ENCODE data around the gene MRNIP. TPM values are rescaled to one million over a fixed set of nuclear protein-coding genes. Genes with fewer than 3 reads are reported as not detected.
"Not testable (repeated sequence)": the region's sequence is repeated elsewhere in the genome, so short reads cannot be mapped to it uniquely, and the experiment has no call there.

MRNIP gene
- total RNA-seq, 1 donor from 2014 or later = 60.2 TPM

DNA sequence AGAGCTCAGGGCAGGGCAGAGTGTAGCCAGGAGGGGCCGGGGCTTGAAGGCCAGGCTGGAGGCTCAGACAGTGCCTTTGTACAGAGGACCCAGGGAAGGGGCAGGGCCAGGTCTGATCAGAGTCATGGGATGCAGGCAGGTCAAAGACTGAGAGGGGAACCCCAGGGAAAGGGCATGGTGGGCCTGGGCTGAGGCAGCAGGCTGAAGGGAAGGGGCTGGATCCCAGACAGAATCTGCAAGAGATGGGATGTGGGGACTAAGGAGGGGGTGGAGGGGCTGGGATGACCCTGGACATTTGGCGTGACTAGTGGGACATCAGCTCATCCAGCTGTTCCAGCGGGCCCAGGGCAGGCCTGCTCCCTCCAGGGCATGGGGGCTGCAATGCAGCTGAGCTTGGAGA is 15.5 kb upstream of the MRNIP start:
- Mint-ChIP-seq H3K27ac (ENCODE audit: unreplicated experiment) (no peak overlapping the region), H3K36me3 (ENCODE audit: unreplicated experiment) (peaks cover 5% of the 10 kb centered on the region), H3K4me1 (ENCODE audit: low read depth, unreplicated experiment) (peaks cover 4% of the 10 kb centered on the region), H3K4me3 (ENCODE audit: unreplicated experiment) (no peak overlapping the region), H3K9me3 (ENCODE audit: unreplicated experiment) (peaks cover 4% of the 10 kb centered on the region), H3K27me3 (ENCODE audit: unreplicated experiment) (peaks cover 5% of the 10 kb centered on the region)
- TF ChIP-seq, protein P1, sequence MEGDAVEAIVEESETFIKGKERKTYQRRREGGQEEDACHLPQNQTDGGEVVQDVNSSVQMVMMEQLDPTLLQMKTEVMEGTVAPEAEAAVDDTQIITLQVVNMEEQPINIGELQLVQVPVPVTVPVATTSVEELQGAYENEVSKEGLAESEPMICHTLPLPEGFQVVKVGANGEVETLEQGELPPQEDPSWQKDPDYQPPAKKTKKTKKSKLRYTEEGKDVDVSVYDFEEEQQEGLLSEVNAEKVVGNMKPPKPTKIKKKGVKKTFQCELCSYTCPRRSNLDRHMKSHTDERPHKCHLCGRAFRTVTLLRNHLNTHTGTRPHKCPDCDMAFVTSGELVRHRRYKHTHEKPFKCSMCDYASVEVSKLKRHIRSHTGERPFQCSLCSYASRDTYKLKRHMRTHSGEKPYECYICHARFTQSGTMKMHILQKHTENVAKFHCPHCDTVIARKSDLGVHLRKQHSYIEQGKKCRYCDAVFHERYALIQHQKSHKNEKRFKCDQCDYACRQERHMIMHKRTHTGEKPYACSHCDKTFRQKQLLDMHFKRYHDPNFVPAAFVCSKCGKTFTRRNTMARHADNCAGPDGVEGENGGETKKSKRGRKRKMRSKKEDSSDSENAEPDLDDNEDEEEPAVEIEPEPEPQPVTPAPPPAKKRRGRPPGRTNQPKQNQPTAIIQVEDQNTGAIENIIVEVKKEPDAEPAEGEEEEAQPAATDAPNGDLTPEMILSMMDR (IDR thresholded peaks at IDR 0.05; ENCODE audit: partially characterized antibody, unreplicated experiment) = no peak
- no peak for DNase-seq

DNA sequence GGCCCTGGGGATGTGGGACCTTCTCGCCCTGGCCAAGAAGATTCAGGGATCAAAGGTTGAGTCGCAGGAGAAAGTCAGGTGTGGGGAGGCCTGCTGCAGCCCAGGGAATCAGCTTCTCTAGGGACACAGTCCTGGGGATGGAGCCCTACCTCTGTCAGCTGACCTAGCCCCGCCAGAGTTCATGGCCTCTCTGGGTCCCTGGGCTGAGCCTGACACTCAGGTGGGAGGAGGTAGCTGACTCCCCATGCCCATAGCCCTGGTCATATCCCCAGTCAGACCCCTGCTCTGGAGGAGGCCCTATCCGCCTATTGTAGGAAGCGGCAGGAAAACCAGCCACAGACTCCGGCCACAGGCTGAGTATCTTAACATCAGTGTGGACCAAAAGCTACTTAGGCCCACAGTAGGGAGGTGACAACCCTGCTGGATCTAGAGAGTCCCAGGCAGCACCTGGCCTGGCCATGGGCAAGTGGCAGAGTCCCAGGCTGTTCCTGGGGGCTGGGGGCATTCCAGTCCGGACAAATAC is 15.0 kb upstream of the MRNIP start:
- peaks cover 5% of the 10 kb centered on the region for H3K27me3 Mint-ChIP-seq (ENCODE audit: unreplicated experiment)
- no peak for DNase-seq
- TF ChIP-seq, protein P1 (IDR thresholded peaks at IDR 0.05; ENCODE audit: partially characterized antibody, unreplicated experiment) = no peak
- H3K36me3 Mint-ChIP-seq (ENCODE audit: unreplicated experiment) = peaks cover 5% of the 10 kb centered on the region
- H3K4me1 Mint-ChIP-seq (ENCODE audit: low read depth, unreplicated experiment) = peaks cover 4% of the 10 kb centered on the region
- peaks cover 4% of the 10 kb centered on the region for H3K9me3 Mint-ChIP-seq (ENCODE audit: unreplicated experiment)
- H3K4me3 Mint-ChIP-seq (ENCODE audit: unreplicated experiment) = no peak overlapping the region
- no peak overlapping the region for H3K27ac Mint-ChIP-seq (ENCODE audit: unreplicated experiment)

DNA sequence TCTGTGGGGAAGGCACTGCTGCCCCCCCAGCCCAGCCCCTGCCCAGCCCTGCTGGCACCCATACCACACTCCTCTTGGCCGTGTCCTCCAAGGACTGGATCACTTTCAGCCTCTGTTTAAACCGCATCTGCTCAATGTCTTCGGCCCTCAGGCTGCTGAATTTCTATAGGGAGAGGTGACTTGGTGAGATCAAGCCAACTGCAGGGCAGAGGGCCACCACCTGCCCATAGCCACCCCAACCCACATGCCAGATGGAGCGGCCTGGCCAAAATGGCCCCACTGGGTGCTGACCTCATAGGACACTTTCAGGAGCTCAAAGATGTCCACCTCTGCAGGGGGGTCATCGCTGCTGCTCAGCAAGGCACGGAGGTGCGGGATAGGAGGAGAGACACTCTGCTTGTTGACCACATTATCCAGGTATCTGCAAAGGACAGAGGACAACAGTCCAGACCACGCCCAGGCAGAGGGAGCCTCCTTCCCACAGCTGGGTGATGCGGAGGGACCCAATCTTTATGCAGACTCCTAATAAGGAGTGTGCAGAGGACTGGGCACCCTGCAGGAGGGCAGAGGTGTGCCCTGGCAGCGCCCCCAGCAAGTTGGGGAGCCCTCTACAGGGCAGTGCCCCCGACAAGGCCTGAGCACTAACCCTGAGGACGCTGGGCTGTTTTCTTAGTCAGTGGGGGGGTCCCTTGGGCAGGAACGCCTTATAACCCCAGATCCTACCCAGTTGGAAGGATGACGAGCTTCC is 14.4 kb upstream of the MRNIP start:
- DNase-seq = no peak
- TF ChIP-seq, protein P1 (IDR thresholded peaks at IDR 0.05; ENCODE audit: partially characterized antibody, unreplicated experiment) = no peak
- Mint-ChIP-seq H3K4me3 (ENCODE audit: unreplicated experiment) (no peak overlapping the region), H3K27ac (ENCODE audit: unreplicated experiment) (no peak overlapping the region), H3K36me3 (ENCODE audit: unreplicated experiment) (peaks cover 5% of the 10 kb centered on the region), H3K4me1 (ENCODE audit: low read depth, unreplicated experiment) (peaks cover 5% of the 10 kb centered on the region), H3K9me3 (ENCODE audit: unreplicated experiment) (peaks cover 8% of the 10 kb centered on the region), H3K27me3 (ENCODE audit: unreplicated experiment) (peaks cover 5% of the 10 kb centered on the region)

DNA sequence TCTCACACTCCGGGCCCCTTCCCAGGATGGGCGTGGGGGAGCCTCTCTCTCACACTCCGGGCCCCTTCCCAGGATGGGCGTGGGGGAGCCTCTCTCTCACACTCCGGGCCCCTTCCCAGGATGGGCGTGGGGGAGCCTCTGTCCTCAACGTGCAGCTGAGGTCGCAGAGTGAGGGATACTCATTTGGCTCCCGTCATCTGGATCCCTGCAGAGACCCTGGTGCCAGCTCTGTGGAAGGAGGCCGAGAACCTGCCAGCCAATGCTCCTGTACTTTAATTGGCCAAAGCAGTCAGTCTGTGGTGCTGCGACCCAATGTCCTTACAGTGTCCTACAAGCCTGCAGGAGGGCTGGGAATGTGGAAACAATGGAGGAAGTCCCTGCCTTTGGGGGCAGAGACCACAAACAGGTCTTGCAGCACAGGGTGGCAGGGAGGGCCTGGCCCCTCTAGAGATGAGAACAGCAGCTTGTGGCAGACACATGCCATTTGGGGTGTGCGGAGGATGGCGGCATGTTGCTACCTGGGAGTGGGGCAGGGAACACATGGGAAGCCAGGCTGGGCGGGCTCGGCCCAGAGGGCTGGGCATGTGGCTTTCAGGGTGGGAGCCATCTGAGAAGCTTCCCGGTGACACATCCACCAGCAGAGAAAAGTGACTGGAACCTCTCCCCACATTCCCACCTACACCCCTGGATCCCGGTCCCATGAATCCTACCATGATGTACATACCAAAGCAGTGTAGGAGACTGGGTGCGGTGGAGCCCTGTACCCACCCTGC is 13.6 kb upstream of the MRNIP start:
- H3K9me3 Mint-ChIP-seq (ENCODE audit: unreplicated experiment) = peaks cover 10% of the 10 kb centered on the region
- H3K27ac Mint-ChIP-seq (ENCODE audit: unreplicated experiment) = no peak overlapping the region
- no peak overlapping the region for H3K4me3 Mint-ChIP-seq (ENCODE audit: unreplicated experiment)
- TF ChIP-seq, protein P1 (IDR thresholded peaks at IDR 0.05; ENCODE audit: partially characterized antibody, unreplicated experiment) = no peak
- no peaks in the 10 kb centered on the region for H3K36me3 Mint-ChIP-seq (ENCODE audit: unreplicated experiment)
- no peak for DNase-seq
- peaks cover 5% of the 10 kb centered on the region for H3K27me3 Mint-ChIP-seq (ENCODE audit: unreplicated experiment)
- peaks cover 6% of the 10 kb centered on the region for H3K4me1 Mint-ChIP-seq (ENCODE audit: low read depth, unreplicated experiment)

DNA sequence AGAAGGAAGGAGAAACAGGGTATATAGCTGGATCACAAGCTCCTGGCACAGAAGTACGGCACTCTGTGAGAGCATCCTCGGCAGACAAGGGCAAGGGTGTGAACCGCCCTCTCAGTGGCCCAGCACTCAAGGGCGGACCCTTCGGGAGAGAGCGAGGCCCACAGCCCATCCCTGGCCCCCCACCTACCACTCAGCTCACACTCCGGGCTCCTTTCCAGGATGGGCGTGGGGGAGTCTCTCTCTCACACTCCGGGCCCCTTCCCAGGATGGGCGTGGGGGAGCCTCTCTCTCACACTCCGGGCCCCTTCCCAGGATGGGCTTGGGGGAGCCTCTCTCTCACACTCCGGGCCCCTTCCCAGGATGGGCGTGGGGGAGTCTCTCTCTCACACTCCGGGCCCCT is 12.9 kb upstream of the MRNIP start:
- not testable (repeated sequence) for DNase-seq

More for the DNA sequence above, 12.9 kb upstream of the MRNIP start:
- not testable (repeated sequence) for H3K27ac Mint-ChIP-seq (ENCODE audit: unreplicated experiment); H3K36me3 Mint-ChIP-seq (ENCODE audit: unreplicated experiment); H3K4me3 Mint-ChIP-seq (ENCODE audit: unreplicated experiment); H3K4me1 Mint-ChIP-seq (ENCODE audit: low read depth, unreplicated experiment); H3K27me3 Mint-ChIP-seq (ENCODE audit: unreplicated experiment)
- H3K9me3 Mint-ChIP-seq (ENCODE audit: unreplicated experiment) = peaks cover 11% of the 10 kb centered on the region
